ENCODE data around the gene SV2C. TPM values are rescaled to one million over a fixed set of nuclear protein-coding genes. Genes with fewer than 3 reads are reported as not detected.

Gene SV2C
- total and polyA plus RNA-seq, 4 donors = 0.01 to 0.40 (median 0.37) TPM; not detected in 1

- Histone ChIP-seq H3K4me3 (no peak overlapping the region), H3K27ac (ENCODE audit: low read depth in 1 of 2, low read length in 1 of 2) (no peak overlapping the region), H3K4me1 (ENCODE audit: control insufficient read depth in 5 of 5, insufficient read depth in 5 of 5, low read length in 5 of 5) (no peaks in the 10 kb centered on the region), H3K27me3 (ENCODE audit: control insufficient read depth in 3 of 3, insufficient read depth in 3 of 3, low read length in 2 of 3) (peaks cover 0 to 2% (median 0%) of the 10 kb centered on the region in 3 donors), H3K9me3 (ENCODE audit: control insufficient read depth in 4 of 4, insufficient read depth in 3 of 4, low read length in 3 of 4) (no peaks in the 10 kb centered on the region), H3K9ac (ENCODE audit: insufficient read depth in 1 of 2, low read length in 2 of 2) (no peak overlapping the region), H3K36me3 (ENCODE audit: control insufficient read depth in 4 of 4, insufficient read depth in 4 of 4, low read length in 4 of 4) (no peaks in the 10 kb centered on the region)
- WGBS, 2 donors = 62 to 67% methylated on average over 1 of the region's 1 CpG
- TF ChIP-seq, protein P1, sequence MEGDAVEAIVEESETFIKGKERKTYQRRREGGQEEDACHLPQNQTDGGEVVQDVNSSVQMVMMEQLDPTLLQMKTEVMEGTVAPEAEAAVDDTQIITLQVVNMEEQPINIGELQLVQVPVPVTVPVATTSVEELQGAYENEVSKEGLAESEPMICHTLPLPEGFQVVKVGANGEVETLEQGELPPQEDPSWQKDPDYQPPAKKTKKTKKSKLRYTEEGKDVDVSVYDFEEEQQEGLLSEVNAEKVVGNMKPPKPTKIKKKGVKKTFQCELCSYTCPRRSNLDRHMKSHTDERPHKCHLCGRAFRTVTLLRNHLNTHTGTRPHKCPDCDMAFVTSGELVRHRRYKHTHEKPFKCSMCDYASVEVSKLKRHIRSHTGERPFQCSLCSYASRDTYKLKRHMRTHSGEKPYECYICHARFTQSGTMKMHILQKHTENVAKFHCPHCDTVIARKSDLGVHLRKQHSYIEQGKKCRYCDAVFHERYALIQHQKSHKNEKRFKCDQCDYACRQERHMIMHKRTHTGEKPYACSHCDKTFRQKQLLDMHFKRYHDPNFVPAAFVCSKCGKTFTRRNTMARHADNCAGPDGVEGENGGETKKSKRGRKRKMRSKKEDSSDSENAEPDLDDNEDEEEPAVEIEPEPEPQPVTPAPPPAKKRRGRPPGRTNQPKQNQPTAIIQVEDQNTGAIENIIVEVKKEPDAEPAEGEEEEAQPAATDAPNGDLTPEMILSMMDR (IDR thresholded peaks at IDR 0.05; ENCODE audit: control extremely low read depth, extremely low read depth) = no peak
- DNase-seq (no peak), ATAC-seq (ENCODE audit: insufficient read depth, low FRiP score) (no peak)
These were observed 51.5 kb downstream of the SV2C start for GRCh38 chr5:76134646-76135045.

DNA sequence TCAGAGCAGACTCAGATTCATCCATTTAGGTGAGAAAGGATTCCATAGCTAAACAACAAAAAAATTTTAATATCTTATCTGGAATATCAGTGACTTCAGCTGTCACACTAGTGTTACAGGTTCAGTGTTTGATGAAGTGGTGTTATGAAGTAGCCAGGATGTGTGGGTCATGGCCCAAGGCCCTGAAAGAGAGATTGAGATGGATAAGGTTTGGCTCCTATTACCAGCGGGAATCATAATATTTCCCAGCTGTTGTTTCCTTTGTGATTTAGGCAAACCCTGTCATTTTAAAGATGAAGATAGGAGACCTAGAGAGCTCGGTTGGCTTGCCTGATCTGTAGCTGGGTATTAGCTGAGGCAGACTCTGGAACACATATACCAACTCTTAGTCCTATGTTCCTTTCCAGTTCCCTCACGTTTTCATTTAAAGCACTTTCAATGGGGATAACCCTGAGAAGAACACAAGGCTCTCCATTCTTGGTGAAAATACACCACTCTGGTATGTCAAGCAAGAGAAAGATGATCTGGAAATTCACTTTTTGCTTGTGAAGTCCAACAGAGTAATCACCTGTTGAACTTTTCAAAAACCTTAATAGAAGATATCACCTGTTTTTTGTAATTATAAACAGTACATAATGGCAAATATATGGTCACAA, 54.8 kb downstream of the SV2C start:
- no peak for ATAC-seq (ENCODE audit: insufficient read depth, low FRiP score)
- H3K4me3 ChIP-seq = no peak overlapping the region
- TF ChIP-seq, protein P1 (IDR thresholded peaks at IDR 0.05; ENCODE audit: control extremely low read depth, extremely low read depth) = no peak
- no peaks in the 10 kb centered on the region for H3K4me1 ChIP-seq (ENCODE audit: control insufficient read depth in 5 of 5, insufficient read depth in 5 of 5, low read length in 5 of 5)
- WGBS, 2 donors = 64 to 80% methylated on average over 3 of the region's 3 CpGs
- no peak overlapping the region for H3K27ac ChIP-seq (ENCODE audit: low read depth in 1 of 2, low read length in 1 of 2)
- peaks cover 0 to 2% (median 0%) of the 10 kb centered on the region in 3 donors for H3K27me3 ChIP-seq (ENCODE audit: control insufficient read depth in 3 of 3, insufficient read depth in 3 of 3, low read length in 2 of 3)
- no peaks in the 10 kb centered on the region for H3K36me3 ChIP-seq (ENCODE audit: control insufficient read depth in 4 of 4, insufficient read depth in 4 of 4, low read length in 4 of 4)
- H3K9ac ChIP-seq (ENCODE audit: insufficient read depth in 1 of 2, low read length in 2 of 2) = no peak overlapping the region
- no peaks in the 10 kb centered on the region for H3K9me3 ChIP-seq (ENCODE audit: control insufficient read depth in 4 of 4, insufficient read depth in 3 of 4, low read length in 3 of 4)
- no peak for DNase-seq

DNA sequence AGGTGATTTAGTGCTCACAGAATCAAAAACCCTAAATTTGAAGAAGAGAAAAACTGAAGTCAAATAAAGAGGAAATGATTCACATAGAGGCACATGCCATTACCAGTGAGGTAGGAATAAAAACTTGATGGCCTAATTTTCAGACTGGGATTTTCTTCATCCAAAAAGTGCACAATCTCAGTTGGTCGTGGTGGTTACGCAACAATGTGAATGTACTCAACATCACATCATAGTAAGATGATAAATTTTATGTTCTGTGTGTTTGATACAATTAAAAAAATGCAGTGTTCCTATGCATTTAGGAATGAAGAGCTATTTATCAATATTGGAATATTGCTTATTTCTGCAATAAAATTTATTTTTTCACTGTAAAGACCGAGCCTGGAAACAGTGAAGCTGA, 60.7 kb downstream of the SV2C start:
- H3K27me3 ChIP-seq (ENCODE audit: control insufficient read depth in 3 of 3, insufficient read depth in 3 of 3, low read length in 2 of 3) = no peaks in the 10 kb centered on the region
- DNase-seq = no peak
- TF ChIP-seq, protein P1 (IDR thresholded peaks at IDR 0.05; ENCODE audit: control extremely low read depth, extremely low read depth) = no peak
- H3K36me3 ChIP-seq (ENCODE audit: control insufficient read depth in 4 of 4, insufficient read depth in 4 of 4, low read length in 4 of 4) = no peaks in the 10 kb centered on the region
- 60 to 64% methylated on average over 3 of the region's 3 CpGs for WGBS, 2 donors
- no peaks in the 10 kb centered on the region for H3K4me1 ChIP-seq (ENCODE audit: control insufficient read depth in 5 of 5, insufficient read depth in 5 of 5, low read length in 5 of 5)
- H3K9me3 ChIP-seq (ENCODE audit: control insufficient read depth in 4 of 4, insufficient read depth in 3 of 4, low read length in 3 of 4) = no peaks in the 10 kb centered on the region
- ATAC-seq (ENCODE audit: insufficient read depth, low FRiP score) = no peak
- no peak overlapping the region for H3K27ac ChIP-seq (ENCODE audit: low read depth in 1 of 2, low read length in 1 of 2)
- H3K4me3 ChIP-seq = no peak overlapping the region
- no peak overlapping the region for H3K9ac ChIP-seq (ENCODE audit: insufficient read depth in 1 of 2, low read length in 2 of 2)
